ENCODE data around the gene PRCC. TPM values are rescaled to one million over a fixed set of nuclear protein-coding genes. Genes with fewer than 3 reads are reported as not detected.

PRCC gene
- total RNA-seq, 2 donors from 2014 or later = 108 to 111 TPM

- no peak for DNase-seq
- Mint-ChIP-seq H3K36me3 (ENCODE audit: low read depth) (peaks cover 23% of the 10 kb centered on the region), H3K4me1 (peaks cover 34% of the 10 kb centered on the region), H3K27me3 (ENCODE audit: insufficient read depth) (no peaks in the 10 kb centered on the region), H3K9me3 (no peaks in the 10 kb centered on the region), H3K4me3 (no peak overlapping the region), H3K27ac (no peak overlapping the region)
- Histone ChIP-seq H3K27ac (ENCODE audit: low read depth, low read length) (no peak overlapping the region), H3K4me1 (ENCODE audit: control insufficient read depth, insufficient read depth, low read length) (peaks cover 7% of the 10 kb centered on the region), H3K9me3 (ENCODE audit: control insufficient read depth, low read length) (no peaks in the 10 kb centered on the region), H3K36me3 (ENCODE audit: control insufficient read depth, insufficient read depth, low read length) (peaks cover 31% of the 10 kb centered on the region), H3K9ac (ENCODE audit: extremely low read depth, low read length, poor library complexity, severe bottlenecking) (no peak overlapping the region), H3K4me3 (ENCODE audit: low read length) (no peak overlapping the region), H3K27me3 (ENCODE audit: control insufficient read depth, insufficient read depth, low read length, poor library complexity, severe bottlenecking) (no peaks in the 10 kb centered on the region)
- WGBS, 2 experiments (ENCODE audit: insufficient coverage in 1 of 2, insufficient read length in 1 of 2) = 94 to 97% methylated on average over 3 to 5 of the region's 5 CpGs
- no peak for TF ChIP-seq CTCF (conservative IDR thresholded peaks at IDR 0.05)
These were observed 8.5 kb downstream of the PRCC start for GRCh38 chr1:156775799-156776198.

- H3K27ac Mint-ChIP-seq = no peak overlapping the region
- Histone ChIP-seq H3K9ac (ENCODE audit: extremely low read depth, low read length, poor library complexity, severe bottlenecking) (no peak overlapping the region), H3K4me1 (ENCODE audit: control insufficient read depth, insufficient read depth, low read length) (peaks cover 7% of the 10 kb centered on the region), H3K27ac (ENCODE audit: low read depth, low read length) (no peak overlapping the region), H3K4me3 (ENCODE audit: low read length) (no peak overlapping the region), H3K36me3 (ENCODE audit: control insufficient read depth, insufficient read depth, low read length) (peaks cover 35% of the 10 kb centered on the region), H3K27me3 (ENCODE audit: control insufficient read depth, insufficient read depth, low read length, poor library complexity, severe bottlenecking) (no peaks in the 10 kb centered on the region), H3K9me3 (ENCODE audit: control insufficient read depth, low read length) (no peaks in the 10 kb centered on the region)
- H3K9me3 Mint-ChIP-seq = no peaks in the 10 kb centered on the region
- H3K4me3 Mint-ChIP-seq = no peak overlapping the region
- peaks cover 27% of the 10 kb centered on the region for H3K4me1 Mint-ChIP-seq
- peaks cover 26% of the 10 kb centered on the region for H3K36me3 Mint-ChIP-seq (ENCODE audit: low read depth)
- H3K27me3 Mint-ChIP-seq (ENCODE audit: insufficient read depth) = no peaks in the 10 kb centered on the region
- no peak for TF ChIP-seq CTCF (conservative IDR thresholded peaks at IDR 0.05)
- DNase-seq = no peak
- 80 to 86% methylated on average over 2 to 4 of the region's 4 CpGs for WGBS, 2 experiments (ENCODE audit: insufficient coverage in 1 of 2, insufficient read length in 1 of 2)
These were observed 9.6 kb downstream of the PRCC start for GRCh38 chr1:156776942-156777341.

- peaks cover 4% of the 10 kb centered on the region for H3K4me1 ChIP-seq (ENCODE audit: control insufficient read depth, insufficient read depth, low read length)
- Mint-ChIP-seq H3K36me3 (ENCODE audit: low read depth) (peaks cover 30% of the 10 kb centered on the region), H3K9me3 (no peaks in the 10 kb centered on the region), H3K27ac (no peak overlapping the region), H3K4me1 (peaks cover 21% of the 10 kb centered on the region), H3K4me3 (no peak overlapping the region), H3K27me3 (ENCODE audit: insufficient read depth) (no peaks in the 10 kb centered on the region)
- no peaks in the 10 kb centered on the region for H3K27me3 ChIP-seq (ENCODE audit: control insufficient read depth, insufficient read depth, low read length, poor library complexity, severe bottlenecking)
- no peak for TF ChIP-seq CTCF (conservative IDR thresholded peaks at IDR 0.05)
- H3K27ac ChIP-seq (ENCODE audit: low read depth, low read length) = no peak overlapping the region
- H3K9me3 ChIP-seq (ENCODE audit: control insufficient read depth, low read length) = no peaks in the 10 kb centered on the region
- no peak overlapping the region for H3K4me3 ChIP-seq (ENCODE audit: low read length)
- H3K9ac ChIP-seq (ENCODE audit: extremely low read depth, low read length, poor library complexity, severe bottlenecking) = no peak overlapping the region
- 63 to 75% methylated on average over 1 of the region's 1 CpG for WGBS, 2 experiments (ENCODE audit: insufficient coverage in 1 of 2, insufficient read length in 1 of 2)
- H3K36me3 ChIP-seq (ENCODE audit: control insufficient read depth, insufficient read depth, low read length) = peaks cover 37% of the 10 kb centered on the region
- no peak for DNase-seq
These were observed 10.2 kb downstream of the PRCC start for GRCh38 chr1:156777573-156777972.
